Type B pancreatic cell (in vitro differentiated cells): ENCODE results near the gene KCNJ6. TPM values are rescaled to one million over a fixed set of nuclear protein-coding genes. Genes with fewer than 3 reads are reported as not detected.
"Not testable (repeated sequence)": the region's sequence is repeated elsewhere in the genome, so short reads cannot be mapped to it uniquely, and the experiment has no call there.

Experiments
- DNase-seq: peaks from one replicate; pipeline ENCODE4 v3.0.0; 2021; ENCODE audit warnings: mixed read lengths; ENCODE audit not compliant: unreplicated experiment; ENCODE audit errors: extremely low spot score
- H3K27ac Mint-ChIP-seq: 2 replicates; pipeline ENCODE4 v1.8.0; 2021; ENCODE audit warnings: mild to moderate bottlenecking, mixed read lengths
- H3K27me3 Mint-ChIP-seq: 2 replicates; pipeline ENCODE4 v1.8.0; 2021; ENCODE audit warnings: mixed read lengths
- H3K36me3 Mint-ChIP-seq: 2 replicates; pipeline ENCODE4 v1.8.0; 2021; ENCODE audit warnings: mixed read lengths
- H3K4me1 Mint-ChIP-seq: one replicate; pipeline ENCODE4 v1.8.0; 2021; ENCODE audit warnings: mixed read lengths; ENCODE audit not compliant: unreplicated experiment
- H3K4me3 Mint-ChIP-seq: 2 replicates; pipeline ENCODE4 v1.8.0; 2021; ENCODE audit warnings: mild to moderate bottlenecking, mixed read lengths
- H3K9me3 Mint-ChIP-seq: 2 replicates; pipeline ENCODE4 v1.8.0; 2021; ENCODE audit warnings: mixed read lengths
- total RNA-seq: library from RNA; stranded (reverse); gene quantifications from 2 replicates; pipeline ENCODE4 v1.2.1, GENCODE V29; 2021; ENCODE audit warnings: low replicate concordance
- TF ChIP-seq, protein P1 (sequence below): fragments of 200-600 bp; sonication (generic); conservative IDR thresholded peaks from 2 replicates; pipeline ENCODE4 v1.5.0; 2021; ENCODE audit warnings: antibody characterized with exemption, mild to moderate bottlenecking

The KCNJ6 gene
- total RNA-seq, 1 donor from 2014 or later: 2.1 TPM

DNA sequence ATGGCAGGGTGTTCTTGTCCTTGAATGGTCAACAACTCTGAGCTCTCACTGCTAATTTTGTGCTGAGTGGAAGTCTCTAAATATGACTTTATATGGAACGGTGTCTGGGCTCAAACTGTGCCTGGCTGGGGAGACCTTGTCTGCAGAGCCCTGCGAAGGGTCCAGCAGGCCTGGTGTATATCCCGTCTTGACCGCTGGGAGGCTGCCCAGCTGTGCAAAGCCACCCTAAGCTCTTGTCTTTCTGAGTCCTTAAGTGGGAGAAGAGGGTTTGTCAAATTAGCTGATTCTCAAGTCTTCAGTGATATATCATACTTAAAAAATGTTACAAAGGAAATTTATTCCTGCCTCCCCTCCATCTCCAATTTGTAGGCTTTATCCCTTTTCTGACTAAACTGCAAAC, 198.7 kb downstream of the KCNJ6 start:
- H3K9me3 Mint-ChIP-seq: no peaks in the 10 kb centered on the region
- TF ChIP-seq, protein P1, sequence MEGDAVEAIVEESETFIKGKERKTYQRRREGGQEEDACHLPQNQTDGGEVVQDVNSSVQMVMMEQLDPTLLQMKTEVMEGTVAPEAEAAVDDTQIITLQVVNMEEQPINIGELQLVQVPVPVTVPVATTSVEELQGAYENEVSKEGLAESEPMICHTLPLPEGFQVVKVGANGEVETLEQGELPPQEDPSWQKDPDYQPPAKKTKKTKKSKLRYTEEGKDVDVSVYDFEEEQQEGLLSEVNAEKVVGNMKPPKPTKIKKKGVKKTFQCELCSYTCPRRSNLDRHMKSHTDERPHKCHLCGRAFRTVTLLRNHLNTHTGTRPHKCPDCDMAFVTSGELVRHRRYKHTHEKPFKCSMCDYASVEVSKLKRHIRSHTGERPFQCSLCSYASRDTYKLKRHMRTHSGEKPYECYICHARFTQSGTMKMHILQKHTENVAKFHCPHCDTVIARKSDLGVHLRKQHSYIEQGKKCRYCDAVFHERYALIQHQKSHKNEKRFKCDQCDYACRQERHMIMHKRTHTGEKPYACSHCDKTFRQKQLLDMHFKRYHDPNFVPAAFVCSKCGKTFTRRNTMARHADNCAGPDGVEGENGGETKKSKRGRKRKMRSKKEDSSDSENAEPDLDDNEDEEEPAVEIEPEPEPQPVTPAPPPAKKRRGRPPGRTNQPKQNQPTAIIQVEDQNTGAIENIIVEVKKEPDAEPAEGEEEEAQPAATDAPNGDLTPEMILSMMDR: no peak
- no peak overlapping the region for H3K4me3 Mint-ChIP-seq
- H3K36me3 Mint-ChIP-seq: no peaks in the 10 kb centered on the region
- peaks cover 9% of the 10 kb centered on the region for H3K4me1 Mint-ChIP-seq
- peaks cover 24% of the 10 kb centered on the region for H3K27me3 Mint-ChIP-seq
- no peak for DNase-seq
- no peak overlapping the region for H3K27ac Mint-ChIP-seq

DNA sequence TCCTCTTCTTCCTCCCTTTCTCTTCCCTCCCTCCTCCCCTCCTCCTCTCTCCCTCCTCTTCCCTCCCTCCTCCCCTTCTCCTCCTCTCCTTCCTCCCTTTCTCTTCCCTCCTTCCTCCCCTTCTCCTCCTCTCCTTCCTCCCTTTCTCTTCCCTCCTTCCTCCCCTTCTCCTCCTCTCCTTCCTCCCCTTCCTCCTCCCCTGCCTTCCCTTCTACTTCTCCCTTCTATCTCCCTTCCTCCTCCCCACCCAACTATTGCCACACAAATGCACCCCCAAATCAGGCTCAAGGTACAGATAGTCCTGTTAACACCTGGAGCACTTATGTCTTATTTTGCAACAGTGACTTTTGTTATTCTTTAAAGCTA, 203.7 kb downstream of the KCNJ6 start:
- Mint-ChIP-seq H3K4me1 (peaks cover 25% of the 10 kb centered on the region), H3K27me3 (peaks cover 15% of the 10 kb centered on the region)
- H3K27ac Mint-ChIP-seq, DNase-seq, H3K36me3 Mint-ChIP-seq, H3K9me3 Mint-ChIP-seq, H3K4me3 Mint-ChIP-seq: not testable (repeated sequence)

DNA sequence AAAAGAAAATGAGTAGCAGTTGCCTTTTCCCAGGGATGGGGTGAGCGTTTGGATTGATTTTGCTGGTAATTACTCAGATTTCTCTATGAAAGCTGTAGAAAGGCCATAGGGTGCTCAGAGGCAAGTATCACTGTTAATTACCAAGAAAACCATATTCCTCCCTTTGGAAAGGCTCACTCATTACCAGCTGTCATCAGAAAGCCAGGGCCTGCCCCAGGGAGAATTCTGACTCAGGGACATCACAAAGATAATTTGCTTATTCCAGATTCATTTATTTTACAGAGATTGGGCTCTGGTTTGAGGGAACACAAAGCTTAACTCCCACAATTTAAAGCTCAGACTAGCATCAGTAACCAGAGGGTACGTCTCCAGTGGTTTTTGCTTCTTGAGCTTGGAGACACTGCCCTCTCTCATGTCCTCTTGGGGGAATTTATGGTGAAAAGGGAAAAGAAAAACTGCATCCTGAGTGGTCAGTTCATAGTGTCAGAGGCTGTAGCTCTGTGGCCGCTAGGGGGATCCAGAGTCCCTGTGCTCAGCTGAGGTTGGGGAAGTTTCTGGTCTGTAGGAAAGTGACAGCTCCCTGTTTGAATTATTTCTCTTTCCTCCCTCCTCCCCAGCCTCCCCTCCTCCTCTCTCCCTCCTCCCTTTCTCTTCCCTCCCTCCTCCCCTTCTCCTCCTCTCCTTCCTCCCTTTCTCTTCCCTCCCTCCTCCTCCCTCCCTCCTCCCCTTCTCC, 204.3 kb downstream of the KCNJ6 start:
- no peak overlapping the region for H3K27ac Mint-ChIP-seq
- DNase-seq: no peak

DNA sequence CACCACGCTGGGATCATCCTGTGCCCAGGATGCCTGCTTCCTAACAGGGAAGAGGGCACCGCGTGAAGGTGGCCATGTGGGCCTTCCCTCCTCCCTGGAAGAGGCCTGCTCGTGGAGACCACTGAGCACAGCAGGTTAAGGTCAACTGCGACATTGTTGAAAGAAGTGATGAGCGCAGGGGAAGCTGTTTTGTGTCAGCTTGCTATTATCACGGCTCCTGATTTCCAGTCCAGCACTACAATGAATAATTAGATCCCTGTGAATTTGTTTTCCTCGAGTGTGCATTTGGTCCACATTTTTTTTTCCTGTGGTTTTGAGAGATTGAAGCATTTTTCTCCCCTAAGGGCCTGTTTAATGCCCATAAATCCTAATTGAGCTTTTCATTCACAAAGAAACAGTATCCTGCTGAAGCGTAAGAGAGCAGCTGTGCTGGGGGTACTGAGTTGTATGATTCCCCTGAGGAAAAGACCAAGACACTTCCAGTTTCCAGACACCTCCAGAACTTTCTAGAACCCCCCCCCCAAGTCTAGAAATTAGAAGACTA, 204.9 kb downstream of the KCNJ6 start:
- peaks cover 15% of the 10 kb centered on the region for H3K27me3 Mint-ChIP-seq
- H3K4me3 Mint-ChIP-seq: peak overlapping the region; percentile 15
- H3K36me3 Mint-ChIP-seq: no peaks in the 10 kb centered on the region
- peaks cover 25% of the 10 kb centered on the region for H3K4me1 Mint-ChIP-seq
- no peaks in the 10 kb centered on the region for H3K9me3 Mint-ChIP-seq
- TF ChIP-seq, protein P1: no peak
- no peak for DNase-seq
- no peak overlapping the region for H3K27ac Mint-ChIP-seq

More for the DNA sequence above, 204.3 kb downstream of the KCNJ6 start:
- H3K4me1 Mint-ChIP-seq: peaks cover 25% of the 10 kb centered on the region
- no peak overlapping the region for H3K4me3 Mint-ChIP-seq
- H3K36me3 Mint-ChIP-seq: no peaks in the 10 kb centered on the region
- H3K27me3 Mint-ChIP-seq: peaks cover 15% of the 10 kb centered on the region
- H3K9me3 Mint-ChIP-seq: no peaks in the 10 kb centered on the region
- TF ChIP-seq, protein P1: peak; percentile 89

DNA sequence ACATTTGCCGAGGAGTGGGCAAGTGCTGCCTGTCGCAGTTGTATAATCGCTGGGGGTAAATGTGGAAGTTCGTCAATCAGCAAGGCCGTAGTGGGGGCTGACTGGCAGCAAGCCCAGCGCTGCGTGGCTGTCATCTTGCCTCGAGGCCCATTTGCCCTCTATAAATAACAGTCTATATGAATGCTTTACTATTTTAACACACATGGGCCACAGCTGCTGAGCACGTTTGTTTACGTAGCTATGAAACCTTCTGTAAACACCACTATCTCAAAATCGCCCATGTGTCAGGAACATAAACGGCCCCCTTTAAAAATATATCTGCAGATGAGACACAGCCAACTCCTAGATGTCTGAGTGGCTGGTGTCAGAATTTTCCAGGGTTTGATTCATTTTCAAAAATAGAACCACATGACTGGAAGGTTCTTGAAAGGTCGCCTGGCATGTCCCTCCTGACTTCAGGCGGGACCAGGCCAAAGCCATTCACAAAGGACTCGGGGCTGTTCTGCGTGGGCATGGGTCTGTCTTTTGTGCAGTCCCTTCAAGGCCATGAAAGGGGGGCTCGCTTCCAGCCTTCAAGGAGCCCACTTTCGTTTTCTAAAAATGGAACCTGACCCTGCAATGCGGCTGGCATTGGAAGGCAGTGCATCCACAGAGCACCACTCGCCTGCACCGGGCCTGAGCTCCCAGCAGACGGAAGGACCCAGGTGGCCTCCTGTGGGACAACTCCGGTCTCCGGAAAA, 205.5 kb downstream of the KCNJ6 start:
- H3K9me3 Mint-ChIP-seq: no peaks in the 10 kb centered on the region
- no peak overlapping the region for H3K27ac Mint-ChIP-seq
- TF ChIP-seq, protein P1: no peak
- H3K4me3 Mint-ChIP-seq: no peak overlapping the region
- peaks cover 25% of the 10 kb centered on the region for H3K4me1 Mint-ChIP-seq
- peaks cover 15% of the 10 kb centered on the region for H3K27me3 Mint-ChIP-seq
- DNase-seq: no peak
- H3K36me3 Mint-ChIP-seq: no peaks in the 10 kb centered on the region

DNA sequence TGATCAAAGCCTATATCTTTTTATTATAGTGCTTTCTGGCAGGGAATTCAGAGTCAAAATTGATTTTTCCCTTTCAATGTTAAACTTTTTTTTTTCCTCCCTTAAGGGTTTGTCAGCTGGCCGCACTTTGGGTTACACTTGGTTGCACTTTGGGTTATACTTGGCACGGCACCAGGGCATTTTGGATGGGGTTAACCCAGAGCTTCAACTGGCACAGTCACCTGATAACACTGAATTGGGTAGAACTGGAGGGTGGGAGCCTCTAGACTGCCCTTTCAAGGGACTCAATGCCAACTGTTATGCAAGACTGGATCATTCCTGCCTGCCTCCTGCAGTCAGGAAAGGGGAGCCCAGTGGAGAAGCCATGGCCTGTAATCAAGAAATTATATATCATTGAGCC, 211.5 kb downstream of the KCNJ6 start:
- H3K4me3 Mint-ChIP-seq: no peak overlapping the region
- H3K36me3 Mint-ChIP-seq: no peaks in the 10 kb centered on the region
- DNase-seq: no peak
- TF ChIP-seq, protein P1: no peak
- H3K4me1 Mint-ChIP-seq: no peaks in the 10 kb centered on the region
- H3K27ac Mint-ChIP-seq: no peak overlapping the region
- peaks cover 4% of the 10 kb centered on the region for H3K27me3 Mint-ChIP-seq
- no peaks in the 10 kb centered on the region for H3K9me3 Mint-ChIP-seq
